GM19099 (cell line): Measurements from ENCODE around the gene STARD13.
A peak's percentile ranks its signal among the peaks of the same experiment; 100 is the strongest.

ENCODE experiments used
- POLR2A ChIP-seq: IDR thresholded peaks from 3 replicates; pipeline ENCODE4 v1.6.1; 2011; ENCODE audit warnings: low read depth; ENCODE audit not compliant: insufficient read length; ENCODE audit errors: extremely low read depth

Gene STARD13

GRCh38 chr13:33110713-33111413 is 174.7 kb downstream of the STARD13 start:
- peak; percentile 30 for TF ChIP-seq POLR2A

GRCh38 chr13:33110386-33110712 is 175.2 kb downstream of the STARD13 start:
- TF ChIP-seq POLR2A: no peak

GRCh38 chr13:33109801-33110200 is 175.8 kb downstream of the STARD13 start:
- TF ChIP-seq POLR2A: no peak

DNA sequence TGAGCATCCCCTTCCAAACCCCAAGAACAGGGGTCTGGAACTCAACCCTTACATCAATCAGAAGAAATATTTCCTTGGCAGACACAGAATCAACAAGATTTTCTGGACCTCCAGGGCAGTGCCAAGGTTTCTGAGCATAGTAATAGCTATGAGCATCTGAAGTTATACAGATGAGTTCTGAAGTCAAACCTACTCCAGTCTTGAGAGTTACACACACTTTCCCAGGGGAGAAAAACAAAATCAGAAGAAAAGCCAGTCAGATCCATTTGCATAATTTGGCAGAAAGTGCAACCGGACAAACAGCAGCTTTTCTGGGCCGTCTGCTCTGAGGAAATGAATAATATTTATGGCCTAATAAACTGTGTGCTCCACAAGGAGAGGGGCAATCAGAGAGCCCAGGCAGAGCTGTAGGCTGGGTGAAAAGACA is 176.3 kb downstream of the STARD13 start:
- no peak for TF ChIP-seq POLR2A

GRCh38 chr13:33108620-33109019 is 176.9 kb downstream of the STARD13 start:
- no peak for TF ChIP-seq POLR2A

DNA sequence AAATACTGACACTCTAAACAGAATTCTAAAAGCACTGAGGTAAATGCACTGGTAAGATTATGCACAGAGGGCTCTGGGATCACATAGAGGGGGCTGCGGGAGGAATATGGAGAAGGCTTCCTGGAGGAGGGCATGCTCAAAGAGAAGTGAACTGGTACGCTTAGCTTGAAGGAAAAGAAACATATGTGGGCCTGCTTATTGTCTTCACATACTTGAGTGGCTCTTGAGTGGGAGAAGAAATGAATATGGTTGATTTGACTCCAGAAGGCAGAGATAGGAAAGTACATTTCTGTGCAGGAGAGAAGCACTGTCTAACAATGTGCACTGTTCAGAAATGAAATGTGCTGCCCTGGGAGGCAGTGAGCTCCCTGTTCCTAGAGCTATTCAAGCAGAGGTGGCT is 178.2 kb downstream of the STARD13 start:
- no peak for TF ChIP-seq POLR2A

DNA sequence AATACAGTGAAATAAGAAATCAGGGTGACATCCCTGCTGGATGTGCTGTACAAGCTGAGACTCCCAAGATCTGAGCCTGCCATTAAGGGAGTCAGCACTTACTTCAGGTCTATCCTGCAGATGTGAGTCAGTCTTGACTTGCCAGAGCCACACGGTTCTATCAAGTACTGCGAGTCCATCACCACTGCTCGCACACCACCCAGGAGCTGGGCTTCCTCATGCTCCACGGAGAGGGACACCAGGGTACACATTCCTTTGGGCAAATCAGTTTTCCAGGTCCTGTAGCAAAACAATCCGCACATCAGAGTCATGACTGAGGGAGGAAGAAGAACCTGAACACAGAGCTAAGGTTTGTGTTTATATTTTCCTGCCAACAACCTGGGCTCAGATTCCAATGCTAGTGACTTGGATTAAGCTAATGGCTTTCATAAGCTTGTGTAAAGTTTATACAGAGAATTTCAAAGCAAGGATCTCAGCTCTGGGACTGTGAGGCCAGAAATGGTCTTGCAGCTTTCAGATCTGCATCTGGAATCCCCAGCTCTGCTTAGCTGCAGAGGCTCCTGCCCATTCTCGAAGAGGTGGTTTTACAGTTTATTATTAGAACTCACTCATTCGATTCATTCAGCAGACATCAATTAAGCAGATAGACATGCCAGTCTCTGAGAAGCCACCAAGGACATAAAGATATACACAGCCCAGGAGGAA is 178.7 kb downstream of the STARD13 start:
- no peak for TF ChIP-seq POLR2A

DNA sequence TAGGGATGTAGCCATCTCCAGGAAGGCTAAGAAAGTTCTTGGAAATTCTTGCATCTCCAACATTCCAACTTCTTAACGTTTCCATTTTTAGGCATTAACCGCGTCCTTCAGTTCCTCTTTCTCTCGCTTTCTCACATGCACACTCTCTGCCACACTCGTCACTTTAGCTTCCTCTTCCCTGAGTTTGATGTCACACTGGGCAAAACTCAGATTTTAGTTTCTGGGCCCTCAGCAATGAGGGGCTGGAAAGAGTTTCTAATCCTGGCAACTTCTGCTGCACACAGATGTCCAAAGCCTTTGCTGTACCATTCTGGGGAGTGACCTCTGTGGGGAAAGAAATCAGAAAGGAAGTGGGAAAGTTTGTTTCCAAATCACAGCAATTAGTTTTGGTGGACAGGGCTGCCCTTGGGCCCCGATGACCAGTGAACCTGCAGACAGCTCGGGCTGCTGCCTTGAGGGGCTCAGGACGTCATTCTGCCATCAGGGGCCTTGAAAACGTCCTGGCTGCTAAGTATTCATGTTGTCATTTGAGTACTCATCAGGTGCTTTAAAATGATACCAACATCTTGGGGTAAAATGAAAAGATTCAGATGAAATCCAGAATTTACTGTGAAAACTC is 180.1 kb downstream of the STARD13 start:
- no peak for TF ChIP-seq POLR2A

DNA sequence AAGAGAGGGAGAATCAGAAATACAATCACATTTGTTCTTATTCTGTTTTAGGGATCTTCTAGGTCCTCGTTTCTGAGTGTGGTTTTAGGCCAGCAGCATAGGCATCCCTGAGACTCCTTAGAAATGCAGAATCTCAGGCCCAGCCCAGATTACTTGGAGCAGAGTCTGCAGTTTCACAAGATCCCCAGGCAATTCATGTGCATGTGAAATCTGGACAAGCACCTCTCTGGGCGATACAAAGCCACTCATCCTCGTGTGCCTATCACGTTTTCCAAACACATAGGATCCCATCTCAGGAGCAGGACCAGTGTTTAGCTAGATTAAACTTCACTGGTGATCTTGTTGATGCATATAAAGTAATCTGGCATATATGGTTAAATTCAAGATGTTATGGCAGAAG is 182.1 kb downstream of the STARD13 start:
- TF ChIP-seq POLR2A: no peak

GRCh38 chr13:33101835-33102234 is 183.7 kb downstream of the STARD13 start:
- TF ChIP-seq POLR2A: no peak

DNA sequence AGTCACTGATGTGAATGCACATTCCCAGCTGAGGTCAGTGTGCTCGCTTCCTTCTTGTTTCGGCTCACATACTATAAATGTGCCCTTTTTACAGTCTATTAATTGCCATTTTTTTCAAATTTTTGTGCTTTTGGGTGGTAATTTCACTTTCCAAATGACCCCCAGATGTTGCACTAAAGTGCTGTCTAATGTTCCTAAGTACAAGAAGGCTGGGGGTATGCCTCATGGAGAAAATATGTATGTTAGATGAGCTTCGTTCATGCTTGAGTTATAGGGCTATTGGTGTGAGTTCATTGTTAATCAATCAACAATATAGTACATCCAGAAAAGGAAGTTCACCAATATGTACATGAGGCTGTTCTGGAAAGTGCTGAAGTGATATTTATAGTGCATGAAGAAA is 184.7 kb downstream of the STARD13 start:
- no peak for TF ChIP-seq POLR2A

DNA sequence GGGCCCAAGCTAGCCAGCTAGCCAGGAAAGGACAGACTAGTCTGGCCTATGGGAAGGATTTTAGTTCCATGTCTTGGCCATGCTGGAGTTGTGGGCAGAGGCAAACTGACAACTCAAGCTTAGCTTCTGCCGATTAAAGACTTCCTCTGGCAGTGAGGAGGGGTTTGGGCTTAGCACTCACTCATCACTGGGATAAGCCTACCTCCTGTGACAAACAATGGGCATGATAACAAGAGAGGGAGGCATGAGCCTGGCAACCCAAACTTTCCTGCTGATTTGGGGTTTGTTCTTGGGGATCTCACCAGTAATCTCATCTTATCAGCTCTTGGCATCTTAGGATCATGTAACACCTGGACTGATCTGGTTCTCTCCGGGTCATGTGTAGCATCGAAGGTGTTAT is 185.7 kb downstream of the STARD13 start:
- TF ChIP-seq POLR2A: no peak

GRCh38 chr13:33096886-33097605 is 188.5 kb downstream of the STARD13 start:
- no peak for TF ChIP-seq POLR2A

DNA sequence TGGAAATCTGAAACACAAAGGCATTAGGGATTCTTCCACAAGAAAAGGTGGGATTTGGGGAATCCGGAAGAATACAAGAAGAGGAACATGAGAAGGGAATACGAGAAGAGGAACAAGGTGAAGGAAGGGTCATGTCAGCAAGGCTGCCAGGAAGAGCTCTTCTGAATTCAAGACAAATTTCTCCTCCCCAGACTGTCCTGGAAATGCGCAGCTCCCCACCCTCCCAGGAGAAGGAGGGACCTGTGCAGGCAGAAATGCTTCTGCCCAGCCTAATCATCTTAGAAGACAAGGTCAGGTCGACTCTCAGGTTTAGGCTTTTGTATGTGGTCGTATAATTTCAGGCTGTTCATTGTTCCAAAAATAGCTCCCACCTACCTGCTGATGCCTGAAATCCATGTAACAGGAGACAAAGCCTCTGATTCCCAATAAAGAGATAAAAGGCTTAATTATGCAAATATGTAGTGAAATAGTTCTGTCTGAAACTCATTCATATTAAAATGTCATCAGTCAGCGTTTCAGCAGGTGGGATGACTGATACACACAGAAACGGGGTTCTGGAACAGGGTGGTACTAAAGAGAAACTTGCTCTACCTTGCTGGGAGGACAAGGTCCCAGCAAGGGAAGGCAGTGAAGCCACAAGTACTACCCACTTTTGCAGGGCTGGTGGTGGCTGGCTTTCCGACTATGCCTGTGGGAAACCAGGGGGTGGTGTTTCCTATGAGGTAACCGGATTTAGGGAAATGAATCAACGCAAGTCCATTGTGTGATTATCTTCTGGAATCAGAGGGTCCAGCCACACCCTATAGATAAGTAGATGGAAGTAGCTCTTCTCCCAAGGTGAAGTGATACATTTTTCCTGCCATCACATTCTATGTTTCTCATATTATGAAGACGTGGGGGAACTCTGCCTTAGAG is 193.2 kb downstream of the STARD13 start:
- TF ChIP-seq POLR2A: no peak

DNA sequence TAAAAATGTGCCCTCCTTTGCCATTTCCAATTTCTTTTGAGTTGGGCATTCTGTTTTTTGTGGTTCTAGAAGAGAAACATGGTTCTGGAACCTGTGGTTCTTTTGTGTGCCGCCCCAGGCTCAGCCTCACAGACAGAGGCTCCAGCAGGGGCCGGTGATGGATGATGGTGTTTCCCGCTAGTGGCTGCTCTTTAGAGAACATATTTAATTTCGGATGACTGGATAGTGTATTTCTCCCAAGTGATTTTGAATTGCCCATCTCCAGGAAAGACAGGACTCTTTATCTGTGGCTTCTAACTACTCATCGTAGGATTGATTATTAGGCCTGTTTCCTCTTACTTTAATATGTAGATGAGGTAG is 194.2 kb downstream of the STARD13 start:
- TF ChIP-seq POLR2A: no peak

GRCh38 chr13:33090755-33091414 is 194.7 kb downstream of the STARD13 start:
- no peak for TF ChIP-seq POLR2A
